ENCODE results near the gene FAM168A. TPM values are rescaled to one million over a fixed set of nuclear protein-coding genes. Genes with fewer than 3 reads are reported as not detected.

The FAM168A gene
- total and polyA plus RNA-seq, 2 experiments from 2014 or later = 6.3 to 24.5 TPM

DNA sequence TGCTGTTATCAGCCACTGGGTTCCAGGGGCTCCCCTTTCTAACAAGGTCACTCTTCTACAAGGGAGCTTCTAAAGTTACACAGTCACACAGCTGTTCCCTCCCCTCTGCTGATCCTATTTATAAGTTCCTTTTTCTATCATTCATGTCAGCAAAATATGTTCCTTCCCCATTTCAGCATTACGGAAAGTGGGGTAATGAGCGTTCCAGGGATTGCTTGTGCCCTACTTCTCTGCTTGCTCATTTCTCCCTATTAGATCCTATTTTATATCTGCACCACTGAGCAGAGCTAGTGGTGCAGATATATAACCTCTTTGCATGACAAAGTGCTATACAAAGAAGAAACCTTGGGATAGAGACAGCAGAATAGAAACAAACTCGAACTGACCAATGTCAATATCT, 25.8 kb upstream of the FAM168A start:
- WGBS (ENCODE audit: low lambda C conversion rate, missing lambda C conversion rate) = 83% methylated on average over 3 of the region's 3 CpGs
- TF ChIP-seq EZH2 (IDR thresholded peaks at IDR 0.05; ENCODE audit: borderline replicate concordance) (no peak), CTCF (IDR thresholded peaks at IDR 0.05; ENCODE audit: poor library complexity) (no peak), EZH2phosphoT487 (IDR thresholded peaks at IDR 0.05; ENCODE audit: low read depth, severe bottlenecking, unreplicated experiment) (no peak)
- Histone ChIP-seq H3K9me3 (ENCODE audit: low read depth) (no peaks in the 10 kb centered on the region), H3K4me2 (no peak overlapping the region), H3K27me3 (no peaks in the 10 kb centered on the region), H3K27ac (no peak overlapping the region), H3K9me2 (replicated peaks; ENCODE audit: insufficient read depth) (no peaks in the 10 kb centered on the region), H2AFZ (no peak overlapping the region), H3K79me2 (no peaks in the 10 kb centered on the region), H3K36me3 (replicated peaks; ENCODE audit: insufficient read depth, low read depth) (no peaks in the 10 kb centered on the region), H3K4me3 (no peak overlapping the region), H3K4me1 (ENCODE audit: insufficient read depth) (peaks cover 5% of the 10 kb centered on the region), H4K20me1 (ENCODE audit: insufficient read depth, poor library complexity, severe bottlenecking) (no peaks in the 10 kb centered on the region)
- DNase-seq (ENCODE audit: low spot score) = no peak

DNA sequence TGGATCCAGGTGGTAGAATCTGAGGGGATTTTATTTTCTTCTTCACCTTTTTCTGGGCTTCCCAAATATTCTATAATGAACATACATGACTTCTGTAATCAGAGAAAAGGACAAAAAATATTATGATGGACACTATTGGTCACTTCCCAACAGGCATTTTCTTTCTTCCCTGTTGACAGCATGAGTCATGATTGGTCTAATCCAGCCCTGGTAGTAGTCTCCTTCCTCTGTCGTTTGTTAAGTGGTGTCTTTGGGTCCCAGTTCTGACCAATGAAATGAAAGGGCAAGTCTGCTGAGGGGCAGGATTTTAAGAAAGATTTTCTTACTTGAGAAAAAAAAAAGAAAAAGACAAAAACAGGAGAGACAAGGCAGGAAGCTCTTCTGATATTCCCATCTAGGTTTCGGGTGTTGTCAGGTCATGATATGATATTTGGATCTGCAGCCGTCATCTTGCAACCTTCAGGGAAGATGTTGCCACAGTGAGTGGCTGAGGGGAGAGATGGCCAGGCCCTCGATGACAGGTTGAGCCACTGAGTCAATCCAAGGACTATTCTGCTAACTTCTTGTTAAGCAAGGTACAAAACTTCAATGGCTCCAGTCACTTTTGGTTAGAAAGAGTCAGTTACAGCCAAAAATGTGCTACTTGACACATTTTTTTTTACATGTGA, 25.1 kb upstream of the FAM168A start:
- TF ChIP-seq EZH2 (IDR thresholded peaks at IDR 0.05; ENCODE audit: borderline replicate concordance) (no peak), EZH2phosphoT487 (IDR thresholded peaks at IDR 0.05; ENCODE audit: low read depth, severe bottlenecking, unreplicated experiment) (no peak), CTCF (IDR thresholded peaks at IDR 0.05; ENCODE audit: poor library complexity) (no peak)
- Histone ChIP-seq H3K4me3 (no peak overlapping the region), H4K20me1 (ENCODE audit: insufficient read depth, poor library complexity, severe bottlenecking) (no peaks in the 10 kb centered on the region), H3K79me2 (no peaks in the 10 kb centered on the region), H3K27me3 (no peaks in the 10 kb centered on the region), H2AFZ (no peak overlapping the region), H3K36me3 (replicated peaks; ENCODE audit: insufficient read depth, low read depth) (no peaks in the 10 kb centered on the region), H3K4me1 (ENCODE audit: insufficient read depth) (no peaks in the 10 kb centered on the region), H3K4me2 (no peak overlapping the region), H3K9me2 (replicated peaks; ENCODE audit: insufficient read depth) (no peaks in the 10 kb centered on the region), H3K27ac (no peak overlapping the region), H3K9me3 (ENCODE audit: low read depth) (no peaks in the 10 kb centered on the region)
- 77% methylated on average over 4 of the region's 4 CpGs for WGBS (ENCODE audit: low lambda C conversion rate, missing lambda C conversion rate)
- DNase-seq (ENCODE audit: low spot score) = no peak

- no peaks in the 10 kb centered on the region for H3K36me3 ChIP-seq (replicated peaks; ENCODE audit: insufficient read depth, low read depth)
- no peaks in the 10 kb centered on the region for H3K27me3 ChIP-seq
- H3K27ac ChIP-seq = no peak overlapping the region
- no peak overlapping the region for H3K4me3 ChIP-seq
- no peaks in the 10 kb centered on the region for H3K9me3 ChIP-seq (ENCODE audit: low read depth)
- TF ChIP-seq CTCF (IDR thresholded peaks at IDR 0.05; ENCODE audit: poor library complexity) (no peak), EZH2phosphoT487 (IDR thresholded peaks at IDR 0.05; ENCODE audit: low read depth, severe bottlenecking, unreplicated experiment) (no peak), EZH2 (IDR thresholded peaks at IDR 0.05; ENCODE audit: borderline replicate concordance) (no peak)
- H2AFZ ChIP-seq = no peak overlapping the region
- DNase-seq (ENCODE audit: low spot score) = no peak
- no peaks in the 10 kb centered on the region for H3K4me1 ChIP-seq (ENCODE audit: insufficient read depth)
- H3K4me2 ChIP-seq = no peak overlapping the region
- no peaks in the 10 kb centered on the region for H3K79me2 ChIP-seq
- H3K9me2 ChIP-seq (replicated peaks; ENCODE audit: insufficient read depth) = no peaks in the 10 kb centered on the region
- no peaks in the 10 kb centered on the region for H4K20me1 ChIP-seq (ENCODE audit: insufficient read depth, poor library complexity, severe bottlenecking)
Observed at GRCh38 chr11:73614591-73614990, 16.7 kb upstream of the FAM168A start.
